ENCODE measurements around the gene LRRC75A.
"Not testable (repeated sequence)": the region's sequence is repeated elsewhere in the genome, so short reads cannot be mapped to it uniquely, and the experiment has no call there.

Gene LRRC75A

DNA sequence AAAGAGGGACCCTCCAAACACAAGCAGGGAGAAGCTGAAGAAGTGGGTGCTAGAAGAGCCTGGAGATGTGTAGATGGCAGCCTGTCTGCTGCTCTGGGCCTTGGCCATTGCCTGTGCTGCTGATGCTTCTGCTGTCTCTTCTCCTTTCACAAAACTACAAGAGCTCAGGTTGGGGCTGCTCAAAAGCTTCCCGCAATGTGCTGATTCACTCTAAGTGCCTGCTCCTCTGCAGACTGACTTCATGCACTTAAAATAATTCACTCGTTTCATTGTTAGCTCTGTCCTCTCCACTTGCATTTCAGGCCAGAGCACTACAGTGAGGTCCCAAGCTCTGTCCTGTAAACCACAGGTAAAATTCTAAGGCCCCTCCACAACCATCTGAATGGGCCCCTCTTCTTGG is 95.3 kb downstream of the LRRC75A start:
- DNase-seq = not testable (repeated sequence)

DNA sequence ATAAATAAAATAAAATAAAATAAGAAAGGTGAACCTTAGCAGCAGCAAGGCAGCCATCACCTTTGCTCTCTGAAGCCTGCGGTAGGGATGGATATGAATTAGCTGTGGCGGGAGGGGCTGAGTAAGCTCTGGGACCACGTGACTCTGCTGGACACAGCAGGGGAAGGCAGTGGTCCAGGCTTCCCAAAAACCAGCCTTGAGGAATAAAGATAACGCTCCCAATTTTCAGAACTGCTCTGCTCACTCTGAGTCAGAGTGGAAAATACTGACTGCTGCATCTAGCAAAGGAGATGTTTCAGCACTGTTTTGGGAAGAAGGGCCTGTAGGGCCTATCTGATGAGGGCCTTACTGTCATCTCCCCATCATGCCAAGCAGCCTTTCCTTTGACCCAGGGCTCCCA is 96.1 kb downstream of the LRRC75A start:
- DNase-seq = not testable (repeated sequence)

DNA sequence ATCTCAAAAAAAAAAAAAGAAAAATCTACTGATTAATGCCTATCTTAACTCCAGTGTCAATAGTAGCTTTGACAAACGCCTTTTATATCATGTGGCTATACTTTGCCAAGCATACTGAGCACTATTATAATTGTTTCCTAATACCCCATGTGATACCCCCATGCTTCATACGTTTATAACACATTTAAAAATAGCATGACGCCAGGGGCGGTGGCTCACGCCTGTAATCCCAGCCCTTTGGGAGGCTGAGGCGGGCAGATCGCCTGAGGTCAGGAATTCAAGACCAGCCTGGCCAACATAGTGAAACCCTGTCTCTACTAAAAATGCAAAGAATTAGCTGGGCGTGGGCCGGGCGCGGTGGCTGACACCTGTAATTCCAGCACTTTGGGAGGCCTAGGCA is 99.5 kb downstream of the LRRC75A start:
- not testable (repeated sequence) for DNase-seq

Data from activated CD4-positive, alpha-beta T cell treated with anti-CD3 and anti-CD28 coated beads for 4 hours (primary cell).